ENCODE data around the gene LMAN2.

DNA sequence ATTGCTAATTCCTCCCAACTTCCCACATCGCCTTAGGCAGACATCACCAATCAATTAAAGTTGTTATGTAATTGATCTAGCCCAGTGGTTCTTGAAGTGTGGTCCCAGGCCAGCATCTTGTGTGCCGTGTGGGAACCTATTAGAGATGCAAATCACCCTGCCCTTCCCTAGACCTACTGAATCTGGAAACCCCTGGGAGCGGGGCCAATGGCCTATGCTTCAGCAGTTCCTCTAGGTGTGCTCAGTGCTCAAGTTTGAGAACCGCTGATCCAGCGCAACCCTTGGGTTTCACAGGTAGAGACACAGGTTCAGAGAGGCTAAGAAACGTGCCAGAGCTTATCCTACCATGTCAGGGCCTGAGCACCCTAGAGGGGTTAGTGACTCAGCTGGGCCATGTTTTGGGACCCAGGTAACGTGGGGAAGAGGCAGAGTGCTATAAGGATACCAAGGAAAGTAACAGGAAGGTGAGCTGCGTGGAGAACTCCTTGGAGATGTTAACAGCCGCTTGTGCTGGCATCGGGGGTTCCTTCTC, 37.1 kb upstream of the LMAN2 start:
- TF ChIP-seq POLR2AphosphoS5 (IDR thresholded peaks at IDR 0.05) = no peak
- TF ChIP-seq, protein P1, sequence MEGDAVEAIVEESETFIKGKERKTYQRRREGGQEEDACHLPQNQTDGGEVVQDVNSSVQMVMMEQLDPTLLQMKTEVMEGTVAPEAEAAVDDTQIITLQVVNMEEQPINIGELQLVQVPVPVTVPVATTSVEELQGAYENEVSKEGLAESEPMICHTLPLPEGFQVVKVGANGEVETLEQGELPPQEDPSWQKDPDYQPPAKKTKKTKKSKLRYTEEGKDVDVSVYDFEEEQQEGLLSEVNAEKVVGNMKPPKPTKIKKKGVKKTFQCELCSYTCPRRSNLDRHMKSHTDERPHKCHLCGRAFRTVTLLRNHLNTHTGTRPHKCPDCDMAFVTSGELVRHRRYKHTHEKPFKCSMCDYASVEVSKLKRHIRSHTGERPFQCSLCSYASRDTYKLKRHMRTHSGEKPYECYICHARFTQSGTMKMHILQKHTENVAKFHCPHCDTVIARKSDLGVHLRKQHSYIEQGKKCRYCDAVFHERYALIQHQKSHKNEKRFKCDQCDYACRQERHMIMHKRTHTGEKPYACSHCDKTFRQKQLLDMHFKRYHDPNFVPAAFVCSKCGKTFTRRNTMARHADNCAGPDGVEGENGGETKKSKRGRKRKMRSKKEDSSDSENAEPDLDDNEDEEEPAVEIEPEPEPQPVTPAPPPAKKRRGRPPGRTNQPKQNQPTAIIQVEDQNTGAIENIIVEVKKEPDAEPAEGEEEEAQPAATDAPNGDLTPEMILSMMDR (IDR thresholded peaks at IDR 0.05) = no peak
- no peak for TF ChIP-seq EP300 (IDR thresholded peaks at IDR 0.05)

All from suprapubic skin (tissue), 4 donors.